H9 (cell line): Measurements from ENCODE around the gene GPHN. TPM values are rescaled to one million over a fixed set of nuclear protein-coding genes. Genes with fewer than 3 reads are reported as not detected.

Experiments
- DNase-seq: peaks from one replicate; pipeline ENCODE4 v3.0.0-alpha.2; 2017
- H2AFZ ChIP-seq: one replicate; pipeline ENCODE4 v1.6.1; 2013; ENCODE audit warnings: mild to moderate bottlenecking, low read length, control low read depth, moderate library complexity
- H2AK5ac ChIP-seq: 2 replicates; pipeline ENCODE4 v1.6.1; 2013; ENCODE audit warnings: low read length, control low read depth, mixed read lengths; ENCODE audit not compliant: insufficient read length
- H2BK120ac ChIP-seq: one replicate; pipeline ENCODE4 v1.6.1; 2013; ENCODE audit warnings: low read depth, mild to moderate bottlenecking, low read length, control low read depth, inconsistent platforms; ENCODE audit not compliant: poor library complexity, severe bottlenecking
- H2BK12ac ChIP-seq: 2 replicates; pipeline ENCODE4 v1.6.1; 2013; ENCODE audit warnings: low read length, control low read depth, mixed read lengths, low read depth; ENCODE audit not compliant: insufficient read length
- H2BK15ac ChIP-seq: 2 replicates; pipeline ENCODE4 v1.6.1; 2013; ENCODE audit warnings: low read depth, low read length, control low read depth
- H2BK20ac ChIP-seq: one replicate; pipeline ENCODE4 v1.6.1; 2013; ENCODE audit warnings: low read depth, mild to moderate bottlenecking, low read length, control low read depth, inconsistent platforms; ENCODE audit not compliant: poor library complexity, severe bottlenecking
- H2BK5ac ChIP-seq: 2 replicates; pipeline ENCODE4 v1.6.1; 2013; ENCODE audit warnings: low read length, control low read depth, mixed read lengths; ENCODE audit not compliant: insufficient read length
- H3K14ac ChIP-seq: 2 replicates; pipeline ENCODE4 v1.6.1; 2013; ENCODE audit warnings: low read length, control low read depth; ENCODE audit not compliant: insufficient read depth
- H3K18ac ChIP-seq: 2 replicates; pipeline ENCODE4 v1.6.1; 2013; ENCODE audit warnings: low read depth, mild to moderate bottlenecking, mixed read lengths, low read length, control low read depth; ENCODE audit not compliant: insufficient read length
- H3K23ac ChIP-seq: 2 replicates; pipeline ENCODE4 v1.6.1; 2013; ENCODE audit warnings: low read length, control low read depth, mixed read lengths, low read depth; ENCODE audit not compliant: insufficient read length
- H3K23me2 ChIP-seq: 2 replicates; pipeline ENCODE4 v1.6.1; 2013; ENCODE audit warnings: low read depth, mild to moderate bottlenecking, mixed read lengths, low read length, control low read depth; ENCODE audit not compliant: insufficient read length, poor library complexity, severe bottlenecking
- H3K27ac ChIP-seq: 2 replicates; pipeline ENCODE4 v1.5.1; 2013; ENCODE audit warnings: low read length, control low read depth, mixed read lengths, low read depth; ENCODE audit not compliant: insufficient read length
- H3K27me3 ChIP-seq: 2 replicates; pipeline ENCODE4 v1.6.1; 2013; ENCODE audit warnings: low read length, control low read depth, inconsistent platforms; ENCODE audit not compliant: insufficient read depth
- H3K4ac ChIP-seq: 2 replicates; pipeline ENCODE4 v1.6.1; 2013; ENCODE audit warnings: low read depth, mild to moderate bottlenecking, control low read depth, inconsistent platforms, low read length, moderate library complexity
- H3K4me1 ChIP-seq: 2 replicates; pipeline ENCODE4 v1.6.1; 2013; ENCODE audit warnings: low read length, control low read depth, inconsistent platforms; ENCODE audit not compliant: insufficient read depth
- H3K4me2 ChIP-seq: 2 replicates; pipeline ENCODE4 v1.6.1; 2013; ENCODE audit warnings: low read length, control low read depth, mixed read lengths; ENCODE audit not compliant: insufficient read length, insufficient read depth
- H3K56ac ChIP-seq: 2 replicates; pipeline ENCODE4 v1.6.1; 2013; ENCODE audit warnings: low read depth, mild to moderate bottlenecking, mixed read lengths, low read length, control low read depth; ENCODE audit not compliant: insufficient read length
- H3K79me1 ChIP-seq: 2 replicates; pipeline ENCODE4 v1.6.1; 2013; ENCODE audit warnings: low read depth, mild to moderate bottlenecking, moderate library complexity, low read length, control low read depth, inconsistent platforms; ENCODE audit not compliant: insufficient read depth, poor library complexity, severe bottlenecking
- H3K79me2 ChIP-seq: 2 replicates; pipeline ENCODE4 v1.6.1; 2013; ENCODE audit warnings: low read length, control low read depth, inconsistent platforms; ENCODE audit not compliant: insufficient read depth
- H3K9ac ChIP-seq: 2 replicates; pipeline ENCODE4 v1.6.1; 2013; ENCODE audit warnings: low read length, control low read depth, mixed read lengths; ENCODE audit not compliant: insufficient read length; ENCODE audit errors: extremely low read depth
- H3K9me3 ChIP-seq: one replicate; pipeline ENCODE4 v1.6.1; 2013; ENCODE audit warnings: low read depth, low read length, inconsistent platforms; ENCODE audit not compliant: control insufficient read depth
- H3T11ph ChIP-seq: one replicate; pipeline ENCODE4 v1.6.1; 2013; ENCODE audit warnings: mild to moderate bottlenecking, low read length, control low read depth, inconsistent platforms
- H4K20me1 ChIP-seq: one replicate; pipeline ENCODE4 v1.6.1; 2013; ENCODE audit not compliant: control insufficient read depth, insufficient read length, insufficient read depth
- H4K5ac ChIP-seq: 2 replicates; pipeline ENCODE4 v1.6.1; 2013; ENCODE audit warnings: low read depth, mild to moderate bottlenecking, mixed read lengths, low read length, control low read depth; ENCODE audit not compliant: insufficient read length
- H4K8ac ChIP-seq: replicated peaks from 2 replicates; pipeline ENCODE4 v1.6.1; 2013; ENCODE audit warnings: low read length, control low read depth, mixed read lengths, low read depth; ENCODE audit not compliant: insufficient read length
- H4K91ac ChIP-seq: 2 replicates; pipeline ENCODE4 v1.6.1; 2013; ENCODE audit warnings: low read depth, mild to moderate bottlenecking, moderate library complexity, mixed read lengths, low read length, control low read depth; ENCODE audit not compliant: insufficient read length
- H3K27ac Mint-ChIP-seq, 3 experiments: 2 replicates in 2 of 3; 3 replicates in 1 of 3; pipeline ENCODE4 v1.8.0; 2020 to 2021; ENCODE audit warnings: mixed read lengths in 3 of 3, mild to moderate bottlenecking in 1 of 3, moderate library complexity in 1 of 3
- H3K27me3 Mint-ChIP-seq: 2 replicates; pipeline ENCODE4 v1.8.0; 2021; ENCODE audit warnings: low read depth, mild to moderate bottlenecking, moderate library complexity, mixed read lengths
- H3K36me3 Mint-ChIP-seq, 3 experiments: 2 replicates in 2 of 3; 3 replicates in 1 of 3; pipeline ENCODE4 v1.8.0; 2020 to 2021; ENCODE audit warnings: low read depth in 3 of 3, mixed read lengths in 3 of 3; ENCODE audit not compliant: insufficient read depth in 1 of 3
- H3K4me1 Mint-ChIP-seq, 2 experiments: 2 replicates each; pipeline ENCODE4 v1.8.0; 2020; ENCODE audit warnings: mixed read lengths in 2 of 2
- H3K4me3 Mint-ChIP-seq, 2 experiments: 2 replicates in 1 of 2; 3 replicates in 1 of 2; pipeline ENCODE4 v1.8.0; 2020 to 2021; ENCODE audit warnings: mild to moderate bottlenecking in 2 of 2, mixed read lengths in 2 of 2, moderate library complexity in 1 of 2
- H3K9me3 Mint-ChIP-seq, 2 experiments: 2 replicates in 1 of 2; 3 replicates in 1 of 2; pipeline ENCODE4 v1.8.0; 2020; ENCODE audit warnings: mild to moderate bottlenecking in 2 of 2, mixed read lengths in 2 of 2, moderate library complexity in 1 of 2
- CTCF ChIP-seq: fragments of 200-600 bp; sonication (generic); conservative IDR thresholded peaks from 3 replicates; pipeline ENCODE4 v1.8.0; 2021; ENCODE audit warnings: antibody characterized with exemption, mild to moderate bottlenecking
- WGBS: extraction: QIAGEN DNeasy Blood & Tissue Kit; methylation state at CpG from one replicate; pipeline ENCODE4 v1.1.7; 2013; ENCODE audit warnings: missing lambda C conversion rate, low lambda C conversion rate, mixed read lengths; ENCODE audit not compliant: insufficient read length; ENCODE audit errors: extremely low coverage; 5-methylcytosine and 5-hydroxymethylcytosine counted together
- total RNA-seq: library from RNA; stranded (reverse); gene quantifications from 2 replicates; pipeline ENCODE4 v1.2.1, GENCODE V29; 2021

The GPHN gene
- total RNA-seq, 1 experiment from 2014 or later, result 16.1 TPM

DNA sequence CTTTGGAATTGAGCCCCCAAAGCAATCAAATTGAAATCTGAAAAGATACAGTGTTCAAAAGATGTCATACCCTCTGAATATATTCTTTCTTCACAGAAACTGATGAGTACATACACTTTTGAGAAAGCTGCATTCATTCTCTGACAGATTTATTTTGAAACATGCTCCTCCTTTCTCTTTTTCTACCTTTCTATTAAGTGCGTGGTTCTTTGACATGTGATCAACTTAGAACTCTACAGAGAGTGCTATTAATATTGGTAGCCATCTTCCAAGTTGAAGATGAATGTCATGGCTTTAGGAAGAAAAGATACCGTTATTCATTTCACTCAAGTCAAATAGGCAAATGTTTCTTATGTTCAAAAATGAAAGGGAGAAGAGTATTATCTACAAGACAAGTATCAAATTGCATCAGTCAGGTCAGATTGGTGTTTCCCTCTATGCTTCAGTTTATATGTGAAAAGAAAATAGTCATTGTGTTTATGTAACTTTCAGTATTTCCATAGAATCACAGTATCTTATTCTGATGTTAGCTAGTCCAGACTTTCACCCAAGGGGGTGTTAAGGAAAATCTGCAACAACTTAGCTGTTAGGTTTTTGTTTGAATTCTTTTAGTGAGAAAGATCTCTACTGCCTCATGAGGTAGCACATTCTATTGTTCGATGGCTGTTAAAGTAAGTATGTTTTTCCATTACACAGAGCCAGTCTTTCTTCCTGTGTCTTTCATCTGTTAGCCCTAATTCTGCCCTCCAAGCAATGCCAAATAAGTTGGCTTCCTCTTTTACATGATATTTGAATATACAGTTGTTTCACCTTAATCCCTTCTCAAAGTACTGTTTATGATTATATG lies 625.9 kb downstream of the GPHN start:
- H3K4me2 ChIP-seq, result no peak overlapping the region
- no peak for TF ChIP-seq CTCF

More for the DNA sequence above, 625.9 kb downstream of the GPHN start:
- Histone ChIP-seq H3K9ac (no peak overlapping the region), H3K79me2 (no peaks in the 10 kb centered on the region), H3K18ac (no peak overlapping the region), H2BK12ac (no peak overlapping the region), H2AFZ (no peak overlapping the region), H2BK15ac (no peak overlapping the region), H3K9me3 (no peaks in the 10 kb centered on the region), H2BK120ac (no peak overlapping the region), H3K79me1 (no peaks in the 10 kb centered on the region), H3K27ac (no peak overlapping the region), H3K23ac (no peak overlapping the region), H3K4me1 (no peaks in the 10 kb centered on the region), H3K4ac (no peak overlapping the region), H3K27me3 (no peaks in the 10 kb centered on the region), H3T11ph (no peak overlapping the region), H4K8ac (no peak overlapping the region), H2BK5ac (no peak overlapping the region), H3K14ac (no peak overlapping the region), H3K23me2 (no peaks in the 10 kb centered on the region), H4K20me1 (no peaks in the 10 kb centered on the region), H3K56ac (no peak overlapping the region), H4K91ac (no peak overlapping the region), H4K5ac (no peak overlapping the region), H2BK20ac (no peak overlapping the region), H2AK5ac (no peak overlapping the region)
- Mint-ChIP-seq H3K36me3 (peaks cover 0 to 2% (median 0%) of the 10 kb centered on the region in 3 experiments; a peak in 1 of 7 replicates), H3K27ac (peak overlapping the region in 1 of 3 experiments; percentile 53; a peak in 2 of 7 replicates), H3K9me3 (no peaks in the 10 kb centered on the region), H3K4me1 (peaks cover 0 to 4% of the 10 kb centered on the region in 2 experiments; a peak in 1 of 4 replicates), H3K4me3 (no peak overlapping the region), H3K27me3 (no peaks in the 10 kb centered on the region)
- DNase-seq, result no peak
- WGBS, result no CpG with 5 or more reads among the region's 3 CpGs
